Right atrium auricular region (tissue), 2 donors: ENCODE data around the gene DOCK3. TPM values are rescaled to one million over a fixed set of nuclear protein-coding genes. Genes with fewer than 3 reads are reported as not detected.

ENCODE experiments used
- DNase-seq: peaks from one replicate; pipeline ENCODE4 v3.0.0-alpha.2; 2019; ENCODE audit warnings: low spot score
- H3K27ac ChIP-seq, 2 donors: fragments of 200-600 bp; sonication (generic); 1 replicate in 1 of 2; 2 replicates in 1 of 2; pipeline ENCODE4 v1.5.1; 2016 to 2019
- H3K27me3 ChIP-seq, 2 donors: fragments of 200-600 bp; sonication (generic); one replicate each; pipeline versions ENCODE4 v1.5.1 to v1.6.0; 2017 to 2019
- H3K36me3 ChIP-seq: fragments of 200-600 bp; sonication (generic); one replicate; pipeline ENCODE4 v1.5.1; 2016
- H3K4me1 ChIP-seq, 2 donors: fragments of 200-600 bp; sonication (generic); one replicate each; pipeline versions ENCODE4 v1.5.1 to v1.6.0; 2017 to 2019
- H3K4me3 ChIP-seq, 2 donors: fragments of 200-600 bp; sonication (generic); 1 replicate in 1 of 2; 2 replicates in 1 of 2; pipeline ENCODE4 v1.5.1; 2017 to 2019; ENCODE audit warnings: mild to moderate bottlenecking in 1 of 2, moderate library complexity in 1 of 2
- H3K9me3 ChIP-seq, 2 donors: fragments of 200-600 bp; sonication (generic); one replicate each; pipeline ENCODE4 v1.5.1; 2019
- total RNA-seq, 2 donors: library from RNA; depleted of rRNA; stranded (reverse); fragments of >200 nt; gene quantifications; one replicate each; pipeline ENCODE4 v1.1.0, GENCODE V29; 2016
- TF ChIP-seq, protein P1 (sequence below), 2 donors: fragments of 200-600 bp; sonication (generic); IDR thresholded peaks; one replicate each; pipeline ENCODE4 v1.5.1; 2019; ENCODE audit warnings: antibody characterized with exemption in 2 of 2

Gene DOCK3
- total RNA-seq, 2 donors from 2014 or later = 2.7 to 4.6 TPM

DNA sequence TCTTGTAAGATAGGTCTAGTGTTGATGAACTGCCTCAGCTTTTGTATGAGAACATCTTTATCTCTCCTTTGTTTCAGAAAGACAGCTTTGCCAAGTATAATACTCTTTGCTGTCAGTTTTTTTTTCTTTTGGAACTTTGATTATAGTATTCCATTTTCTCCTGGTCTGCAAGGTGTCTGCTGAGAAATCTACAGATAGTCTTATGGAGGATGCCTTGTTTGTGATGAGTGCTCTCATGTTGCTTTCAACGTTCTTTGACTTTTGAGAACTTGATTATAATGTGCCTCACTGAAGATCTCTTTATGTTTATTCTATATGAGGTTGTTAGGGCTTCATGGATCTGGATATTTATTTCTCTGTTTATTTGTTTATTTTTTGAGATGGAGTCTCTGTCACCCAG is 60.3 kb downstream of the DOCK3 start:
- Histone ChIP-seq H3K27ac (no peak overlapping the region), H3K4me1 (no peaks in the 10 kb centered on the region), H3K36me3 (no peaks in the 10 kb centered on the region), H3K27me3 (no peaks in the 10 kb centered on the region), H3K4me3 (no peak overlapping the region), H3K9me3 (peaks cover 0 to 9% of the 10 kb centered on the region in 2 donors)
- TF ChIP-seq, protein P1, sequence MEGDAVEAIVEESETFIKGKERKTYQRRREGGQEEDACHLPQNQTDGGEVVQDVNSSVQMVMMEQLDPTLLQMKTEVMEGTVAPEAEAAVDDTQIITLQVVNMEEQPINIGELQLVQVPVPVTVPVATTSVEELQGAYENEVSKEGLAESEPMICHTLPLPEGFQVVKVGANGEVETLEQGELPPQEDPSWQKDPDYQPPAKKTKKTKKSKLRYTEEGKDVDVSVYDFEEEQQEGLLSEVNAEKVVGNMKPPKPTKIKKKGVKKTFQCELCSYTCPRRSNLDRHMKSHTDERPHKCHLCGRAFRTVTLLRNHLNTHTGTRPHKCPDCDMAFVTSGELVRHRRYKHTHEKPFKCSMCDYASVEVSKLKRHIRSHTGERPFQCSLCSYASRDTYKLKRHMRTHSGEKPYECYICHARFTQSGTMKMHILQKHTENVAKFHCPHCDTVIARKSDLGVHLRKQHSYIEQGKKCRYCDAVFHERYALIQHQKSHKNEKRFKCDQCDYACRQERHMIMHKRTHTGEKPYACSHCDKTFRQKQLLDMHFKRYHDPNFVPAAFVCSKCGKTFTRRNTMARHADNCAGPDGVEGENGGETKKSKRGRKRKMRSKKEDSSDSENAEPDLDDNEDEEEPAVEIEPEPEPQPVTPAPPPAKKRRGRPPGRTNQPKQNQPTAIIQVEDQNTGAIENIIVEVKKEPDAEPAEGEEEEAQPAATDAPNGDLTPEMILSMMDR (IDR thresholded peaks at IDR 0.05) = no peak
- no peak for DNase-seq

DNA sequence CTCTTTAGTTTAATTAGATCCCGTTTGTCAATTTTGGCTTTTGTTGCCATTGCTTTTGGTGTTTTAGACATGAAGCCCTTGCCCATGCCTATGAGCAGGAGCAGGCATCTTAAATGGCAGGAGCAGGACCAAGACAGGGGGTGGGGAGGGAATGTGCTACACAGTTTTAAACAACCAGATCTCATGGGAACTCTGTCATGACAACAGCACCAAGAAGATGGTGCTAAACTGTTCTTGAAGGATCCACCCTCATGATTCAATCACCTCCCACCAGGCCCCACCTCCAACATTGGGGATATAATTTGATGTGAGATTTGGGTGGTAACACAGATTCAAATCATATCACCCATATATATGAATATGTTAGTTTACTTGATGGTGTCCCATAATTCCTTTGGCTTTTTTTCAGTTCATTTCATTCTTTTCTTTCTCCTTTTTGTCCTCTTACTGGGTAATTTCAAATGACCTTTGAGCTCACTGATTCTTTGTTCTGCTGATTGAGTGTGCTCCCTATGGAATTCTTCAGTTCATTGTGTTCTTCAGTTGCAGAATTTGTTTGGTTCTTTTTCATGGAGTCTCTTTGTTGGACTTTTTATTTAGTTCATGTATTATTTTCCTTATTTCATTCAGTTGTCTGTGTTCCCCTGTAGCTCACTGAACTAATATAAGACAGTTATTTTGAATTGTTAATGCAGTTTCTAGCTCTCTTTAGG is 62.6 kb downstream of the DOCK3 start:
- DNase-seq = no peak
- TF ChIP-seq, protein P1 (IDR thresholded peaks at IDR 0.05) = no peak
- Histone ChIP-seq H3K27ac (no peak overlapping the region), H3K4me3 (no peak overlapping the region), H3K9me3 (peaks cover 0 to 9% of the 10 kb centered on the region in 2 donors), H3K4me1 (no peaks in the 10 kb centered on the region), H3K27me3 (no peaks in the 10 kb centered on the region), H3K36me3 (no peaks in the 10 kb centered on the region)

DNA sequence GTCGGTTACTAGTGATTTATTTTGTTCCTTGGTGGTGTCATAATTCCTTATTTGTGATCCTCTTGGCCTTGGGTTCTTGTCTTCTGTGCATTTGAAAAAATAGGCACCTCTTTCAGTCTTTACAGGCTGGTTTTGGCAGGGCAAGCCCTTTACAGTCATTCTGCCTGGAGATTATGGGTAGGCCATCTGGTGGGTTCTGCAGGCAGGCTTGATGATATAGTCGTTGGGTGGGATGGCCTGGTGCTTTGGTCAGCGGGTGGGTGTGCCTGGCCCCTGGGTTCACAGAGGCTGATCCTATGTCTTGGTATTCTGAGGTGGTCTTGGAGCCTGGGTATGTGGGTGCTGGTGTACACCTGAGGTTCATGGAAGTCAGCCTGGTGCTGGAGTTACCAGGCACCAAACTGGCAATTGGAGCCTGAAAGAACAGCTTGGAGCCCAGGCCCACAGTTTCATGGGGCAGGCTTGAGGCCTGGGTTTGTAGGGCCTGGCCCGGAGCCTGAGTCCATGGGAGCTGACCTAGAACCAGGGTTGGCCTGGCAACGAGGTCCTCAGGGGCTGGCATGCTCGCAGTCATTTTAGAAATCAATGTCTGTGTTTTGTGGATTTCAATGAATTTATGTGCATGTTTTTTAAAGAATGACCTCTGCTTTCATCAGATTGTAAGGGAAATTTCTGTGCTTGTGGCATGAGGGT is 63.3 kb downstream of the DOCK3 start:
- Histone ChIP-seq H3K27ac (no peak overlapping the region), H3K27me3 (no peaks in the 10 kb centered on the region), H3K4me1 (no peaks in the 10 kb centered on the region), H3K4me3 (no peak overlapping the region), H3K9me3 (peaks cover 0 to 9% of the 10 kb centered on the region in 2 donors), H3K36me3 (no peaks in the 10 kb centered on the region)
- TF ChIP-seq, protein P1 (IDR thresholded peaks at IDR 0.05) = no peak
- no peak for DNase-seq

DNA sequence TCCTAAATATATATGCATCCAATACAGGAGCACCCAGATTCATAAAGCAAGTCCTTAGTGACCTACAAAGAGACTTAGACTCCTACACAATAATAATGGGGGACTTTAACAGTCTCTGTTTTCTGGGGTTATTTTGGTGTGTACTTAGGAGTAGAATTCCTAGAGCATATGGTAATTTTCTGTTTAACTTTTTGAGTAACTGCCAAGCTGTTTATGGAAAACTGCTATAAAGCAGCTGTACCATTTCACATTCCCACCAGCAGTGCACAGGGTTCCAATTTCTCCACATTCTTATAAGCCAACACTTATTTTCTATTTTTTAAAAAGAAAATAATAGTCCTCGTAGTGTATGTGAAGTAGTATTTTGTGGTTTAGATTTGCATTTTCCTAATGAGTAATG is 68.9 kb downstream of the DOCK3 start:
- Histone ChIP-seq H3K4me1 (no peaks in the 10 kb centered on the region), H3K27ac (no peak overlapping the region), H3K36me3 (no peaks in the 10 kb centered on the region), H3K27me3 (no peaks in the 10 kb centered on the region), H3K9me3 (no peaks in the 10 kb centered on the region), H3K4me3 (no peak overlapping the region)
- TF ChIP-seq, protein P1 (IDR thresholded peaks at IDR 0.05) = no peak
- no peak for DNase-seq

DNA sequence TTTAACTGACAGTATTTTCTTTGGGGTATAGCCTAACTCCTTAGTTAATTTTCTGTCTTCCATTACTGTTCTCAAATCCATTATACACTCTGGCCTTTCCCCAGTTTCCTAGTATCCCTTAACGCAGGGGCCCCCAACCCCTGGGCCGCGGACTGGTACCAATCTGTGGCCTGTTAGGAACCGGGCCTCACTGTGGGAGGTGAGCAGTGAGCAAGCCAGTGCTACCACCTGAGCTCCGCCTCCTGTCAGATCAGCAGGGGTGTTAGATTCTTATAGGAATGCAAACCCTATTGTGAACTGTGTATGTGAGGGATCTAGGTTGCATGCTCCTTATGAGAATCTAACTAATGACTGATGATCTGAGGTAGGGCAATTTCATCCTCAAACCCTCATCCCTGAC is 75.1 kb downstream of the DOCK3 start:
- DNase-seq = no peak
- no peak overlapping the region for H3K4me3 ChIP-seq
- H3K4me1 ChIP-seq = no peaks in the 10 kb centered on the region
- H3K36me3 ChIP-seq = no peaks in the 10 kb centered on the region
- H3K27ac ChIP-seq = no peak overlapping the region
- no peaks in the 10 kb centered on the region for H3K9me3 ChIP-seq
- TF ChIP-seq, protein P1 (IDR thresholded peaks at IDR 0.05) = no peak
- no peaks in the 10 kb centered on the region for H3K27me3 ChIP-seq
